ENCODE measurements around the gene TMEM108.

GRCh38 chr3:133300102-133300501, 261.9 kb downstream of the TMEM108 start:
- no peak for TF ChIP-seq CTCF (optimal IDR thresholded peaks at IDR 0.05 in 1 of 3, IDR thresholded peaks at IDR 0.05 in 1 of 3, conservative IDR thresholded peaks at IDR 0.05 in 1 of 3; ENCODE audit: extremely low read depth in 1 of 3, insufficient read depth in 2 of 3, low read length in 3 of 3)
- no peak for TF ChIP-seq EZH2 (IDR thresholded peaks at IDR 0.05; ENCODE audit: low read length)

All from keratinocyte (primary cell).